IPS-15b (cell line): Measurements from ENCODE around the gene SMCO3.
A peak's percentile ranks its signal among the peaks of the same experiment; 100 is the strongest.

Experiments used
- H3K27me3 ChIP-seq: one replicate; pipeline ENCODE4 v1.6.1; 2013; ENCODE audit warnings: low read length; ENCODE audit not compliant: control insufficient read depth, insufficient read depth
- H3K36me3 ChIP-seq: one replicate; pipeline ENCODE4 v1.6.1; 2013; ENCODE audit warnings: low read length; ENCODE audit not compliant: control insufficient read depth, insufficient read depth
- H3K4me1 ChIP-seq: one replicate; pipeline ENCODE4 v1.6.1; 2013; ENCODE audit warnings: mild to moderate bottlenecking, low read length; ENCODE audit not compliant: control insufficient read depth, insufficient read depth
- H3K4me3 ChIP-seq: one replicate; pipeline ENCODE4 v1.5.1; 2013; ENCODE audit warnings: low read depth, low read length
- H3K9ac ChIP-seq: one replicate; pipeline ENCODE4 v1.6.1; 2013; ENCODE audit warnings: low read depth, mild to moderate bottlenecking, low read length
- H3K9me3 ChIP-seq: one replicate; pipeline ENCODE4 v1.6.1; 2013; ENCODE audit warnings: mild to moderate bottlenecking, low read length; ENCODE audit not compliant: control insufficient read depth, insufficient read depth

The SMCO3 gene

GRCh38 chr12:14826491-14826890 is 12.5 kb upstream of the SMCO3 start:
- Histone ChIP-seq H3K9ac (no peak overlapping the region), H3K4me3 (no peak overlapping the region), H3K36me3 (no peaks in the 10 kb centered on the region), H3K4me1 (no peaks in the 10 kb centered on the region), H3K9me3 (no peaks in the 10 kb centered on the region), H3K27me3 (no peaks in the 10 kb centered on the region)

GRCh38 chr12:14825256-14825655 is 11.3 kb upstream of the SMCO3 start:
- H3K4me1 ChIP-seq = no peaks in the 10 kb centered on the region
- H3K4me3 ChIP-seq = no peak overlapping the region
- H3K36me3 ChIP-seq = no peaks in the 10 kb centered on the region
- H3K27me3 ChIP-seq = no peaks in the 10 kb centered on the region
- no peak overlapping the region for H3K9ac ChIP-seq
- no peaks in the 10 kb centered on the region for H3K9me3 ChIP-seq

GRCh38 chr12:14824012-14824634 is 10.1 kb upstream of the SMCO3 start:
- Histone ChIP-seq H3K9ac (no peak overlapping the region), H3K4me3 (no peak overlapping the region), H3K4me1 (no peaks in the 10 kb centered on the region), H3K36me3 (no peaks in the 10 kb centered on the region), H3K27me3 (no peaks in the 10 kb centered on the region), H3K9me3 (no peaks in the 10 kb centered on the region)

GRCh38 chr12:14811486-14811885 is 2.5 kb downstream of the SMCO3 start:
- Histone ChIP-seq H3K27me3 (no peaks in the 10 kb centered on the region), H3K36me3 (no peaks in the 10 kb centered on the region), H3K4me3 (no peak overlapping the region), H3K9ac (no peak overlapping the region), H3K9me3 (no peaks in the 10 kb centered on the region), H3K4me1 (no peaks in the 10 kb centered on the region)

- Histone ChIP-seq H3K27me3 (no peaks in the 10 kb centered on the region), H3K9ac (no peak overlapping the region), H3K4me1 (no peaks in the 10 kb centered on the region), H3K36me3 (no peaks in the 10 kb centered on the region), H3K4me3 (no peak overlapping the region), H3K9me3 (no peaks in the 10 kb centered on the region)
These were observed 3.0 kb downstream of the SMCO3 start for GRCh38 chr12:14810953-14811483.

GRCh38 chr12:14810167-14810952 is 3.6 kb downstream of the SMCO3 start:
- no peak overlapping the region for H3K4me3 ChIP-seq
- H3K36me3 ChIP-seq = no peaks in the 10 kb centered on the region
- H3K9ac ChIP-seq = no peak overlapping the region
- H3K9me3 ChIP-seq = no peaks in the 10 kb centered on the region
- no peaks in the 10 kb centered on the region for H3K4me1 ChIP-seq
- H3K27me3 ChIP-seq = no peaks in the 10 kb centered on the region

GRCh38 chr12:14803830-14804160 is 10.2 kb downstream of the SMCO3 start:
- Histone ChIP-seq H3K4me1 (peaks cover 4% of the 10 kb centered on the region), H3K9me3 (no peaks in the 10 kb centered on the region), H3K36me3 (no peaks in the 10 kb centered on the region), H3K4me3 (peak overlapping the region; percentile 87), H3K9ac (peak overlapping the region; percentile 67), H3K27me3 (no peaks in the 10 kb centered on the region)

GRCh38 chr12:14803011-14803829 is 10.8 kb downstream of the SMCO3 start, which contains the start of the genes C12orf60 and WBP11:
TSS of gene C12orf60 (plus strand) at chr12:14803670. CDS start at chr12:14822936, 19,266 bp downstream.
TSS of gene WBP11 (minus strand) at chr12:14803478. CDS start at chr12:14801383, 2,095 bp downstream.
- peaks cover 4% of the 10 kb centered on the region for H3K4me1 ChIP-seq

GRCh38 chr12:14802721-14803010 is 11.3 kb downstream of the SMCO3 start:
- peak overlapping the region; percentile 87 for H3K4me3 ChIP-seq
- peaks cover 4% of the 10 kb centered on the region for H3K4me1 ChIP-seq
- peaks cover 5% of the 10 kb centered on the region for H3K36me3 ChIP-seq
- peak overlapping the region; percentile 81 for H3K9ac ChIP-seq
- H3K9me3 ChIP-seq = no peaks in the 10 kb centered on the region
- H3K27me3 ChIP-seq = no peaks in the 10 kb centered on the region

More at GRCh38 chr12:14803011-14803829, 10.8 kb downstream of the SMCO3 start, which contains the start of the genes C12orf60 and WBP11:
- peaks cover 5% of the 10 kb centered on the region for H3K36me3 ChIP-seq
- peak within 1 kb of the TSS; percentile 87 for H3K4me3 ChIP-seq
- no peaks in the 10 kb centered on the region for H3K27me3 ChIP-seq
- H3K9me3 ChIP-seq = no peaks in the 10 kb centered on the region
- H3K9ac ChIP-seq = peak within 1 kb of the TSS; percentile 81

- Histone ChIP-seq H3K9ac (no peak overlapping the region), H3K4me3 (peak overlapping the region; percentile 87), H3K36me3 (peaks cover 5% of the 10 kb centered on the region), H3K9me3 (no peaks in the 10 kb centered on the region), H3K27me3 (no peaks in the 10 kb centered on the region), H3K4me1 (peaks cover 4% of the 10 kb centered on the region)
These were observed 11.7 kb downstream of the SMCO3 start for GRCh38 chr12:14802247-14802646.

GRCh38 chr12:14795028-14795448 is 18.9 kb downstream of the SMCO3 start:
- Histone ChIP-seq H3K27me3 (no peaks in the 10 kb centered on the region), H3K9ac (no peak overlapping the region), H3K36me3 (peaks cover 21% of the 10 kb centered on the region), H3K4me1 (no peaks in the 10 kb centered on the region), H3K4me3 (no peak overlapping the region), H3K9me3 (no peaks in the 10 kb centered on the region)
